ENCODE data around the gene MDGA2. TPM values are rescaled to one million over a fixed set of nuclear protein-coding genes. Genes with fewer than 3 reads are reported as not detected.

Gene MDGA2
- total RNA-seq, 1 donor from 2014 or later: not detected

DNA sequence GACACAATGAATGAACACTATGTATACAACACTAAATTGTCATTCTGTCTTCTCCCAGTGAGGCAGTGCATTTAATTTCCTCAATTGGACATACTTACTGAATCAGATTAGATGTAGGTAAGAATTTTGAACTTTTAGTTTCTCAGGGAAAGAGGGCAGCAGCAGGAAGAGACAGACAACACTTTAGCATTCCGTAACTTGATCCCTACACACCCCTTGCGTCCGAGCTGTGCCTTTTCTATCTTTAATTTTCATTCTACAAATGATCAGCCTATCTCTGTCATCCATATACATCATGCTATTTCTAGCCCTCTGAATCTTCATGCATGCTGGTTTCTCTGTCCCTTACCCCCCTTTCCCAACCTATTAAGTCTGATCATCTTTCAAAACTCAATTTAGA is 665.8 kb downstream of the MDGA2 start:
- intact Hi-C loops (cut with micrococcal nuclease): no loop called here
- ATAC-seq (ENCODE audit: low read depth) (no peak), DNase-seq (no peak)
- CTCF ChIA-PET: no interaction called here
- Mint-ChIP-seq H3K36me3 (ENCODE audit: low read depth) (no peaks in the 10 kb centered on the region), H3K9me3 (no peaks in the 10 kb centered on the region), H3K4me3 (no peak overlapping the region), H3K4me1 (no peaks in the 10 kb centered on the region), H3K27me3 (no peaks in the 10 kb centered on the region), H3K27ac (no peak overlapping the region)
- TF ChIP-seq, protein P1, sequence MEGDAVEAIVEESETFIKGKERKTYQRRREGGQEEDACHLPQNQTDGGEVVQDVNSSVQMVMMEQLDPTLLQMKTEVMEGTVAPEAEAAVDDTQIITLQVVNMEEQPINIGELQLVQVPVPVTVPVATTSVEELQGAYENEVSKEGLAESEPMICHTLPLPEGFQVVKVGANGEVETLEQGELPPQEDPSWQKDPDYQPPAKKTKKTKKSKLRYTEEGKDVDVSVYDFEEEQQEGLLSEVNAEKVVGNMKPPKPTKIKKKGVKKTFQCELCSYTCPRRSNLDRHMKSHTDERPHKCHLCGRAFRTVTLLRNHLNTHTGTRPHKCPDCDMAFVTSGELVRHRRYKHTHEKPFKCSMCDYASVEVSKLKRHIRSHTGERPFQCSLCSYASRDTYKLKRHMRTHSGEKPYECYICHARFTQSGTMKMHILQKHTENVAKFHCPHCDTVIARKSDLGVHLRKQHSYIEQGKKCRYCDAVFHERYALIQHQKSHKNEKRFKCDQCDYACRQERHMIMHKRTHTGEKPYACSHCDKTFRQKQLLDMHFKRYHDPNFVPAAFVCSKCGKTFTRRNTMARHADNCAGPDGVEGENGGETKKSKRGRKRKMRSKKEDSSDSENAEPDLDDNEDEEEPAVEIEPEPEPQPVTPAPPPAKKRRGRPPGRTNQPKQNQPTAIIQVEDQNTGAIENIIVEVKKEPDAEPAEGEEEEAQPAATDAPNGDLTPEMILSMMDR (IDR thresholded peaks at IDR 0.05): no peak
- POLR2A ChIA-PET: no interaction called here

DNA sequence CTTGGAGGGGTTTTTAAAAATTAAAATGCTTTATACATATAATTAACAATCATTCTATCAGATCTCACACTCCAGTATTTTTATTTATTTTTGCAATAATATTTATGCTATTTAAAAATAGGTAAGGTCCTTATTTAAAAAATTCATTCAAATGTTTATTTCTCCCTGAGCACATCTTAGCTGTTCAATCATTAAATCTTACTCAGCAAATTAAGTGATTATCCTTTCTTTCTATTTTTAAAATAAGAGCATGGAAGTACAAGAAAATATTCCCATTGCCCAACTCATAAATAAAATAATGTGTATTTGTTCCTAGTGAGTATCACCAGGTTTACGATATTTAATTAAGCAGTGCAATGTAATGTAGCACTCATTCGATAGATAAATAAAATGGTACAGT is 666.7 kb downstream of the MDGA2 start:
- CTCF ChIA-PET: no interaction called here
- H3K27me3 Mint-ChIP-seq: no peaks in the 10 kb centered on the region
- no peaks in the 10 kb centered on the region for H3K4me1 Mint-ChIP-seq
- no peaks in the 10 kb centered on the region for H3K9me3 Mint-ChIP-seq
- no peaks in the 10 kb centered on the region for H3K36me3 Mint-ChIP-seq (ENCODE audit: low read depth)
- TF ChIP-seq, protein P1 (IDR thresholded peaks at IDR 0.05): no peak
- POLR2A ChIA-PET: no interaction called here
- no peak overlapping the region for H3K4me3 Mint-ChIP-seq
- H3K27ac Mint-ChIP-seq: no peak overlapping the region
- no peak for DNase-seq
- no peak for ATAC-seq (ENCODE audit: low read depth)
- intact Hi-C loops (cut with micrococcal nuclease): no loop called here

DNA sequence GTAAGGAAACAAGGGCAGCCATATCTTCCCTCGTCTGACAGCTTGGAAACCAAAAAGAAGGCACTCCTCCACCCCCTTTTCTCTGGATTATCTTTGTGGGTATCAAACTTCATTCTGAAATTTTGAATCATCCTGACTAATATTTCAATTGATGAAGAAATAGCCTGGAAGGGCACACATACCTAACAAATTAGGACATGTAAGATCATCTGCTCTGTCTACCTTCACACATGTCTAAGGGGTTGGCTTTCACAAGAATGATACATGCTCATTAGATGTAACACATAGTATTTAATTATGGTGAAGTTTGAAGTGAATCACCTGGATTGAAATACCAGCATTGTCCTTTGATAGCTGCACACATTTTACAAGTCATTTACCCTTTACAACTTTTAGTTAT is 675.7 kb downstream of the MDGA2 start:
- TF ChIP-seq, protein P1 (IDR thresholded peaks at IDR 0.05): no peak
- no peak for DNase-seq
- H3K36me3 Mint-ChIP-seq (ENCODE audit: low read depth): no peaks in the 10 kb centered on the region
- no peak for ATAC-seq (ENCODE audit: low read depth)
- H3K9me3 Mint-ChIP-seq: no peaks in the 10 kb centered on the region
- no peak overlapping the region for H3K27ac Mint-ChIP-seq
- no peaks in the 10 kb centered on the region for H3K4me1 Mint-ChIP-seq
- H3K27me3 Mint-ChIP-seq: no peaks in the 10 kb centered on the region
- CTCF ChIA-PET: no interaction called here
- POLR2A ChIA-PET: no interaction called here
- intact Hi-C loops (cut with micrococcal nuclease): no loop called here
- H3K4me3 Mint-ChIP-seq: no peak overlapping the region

DNA sequence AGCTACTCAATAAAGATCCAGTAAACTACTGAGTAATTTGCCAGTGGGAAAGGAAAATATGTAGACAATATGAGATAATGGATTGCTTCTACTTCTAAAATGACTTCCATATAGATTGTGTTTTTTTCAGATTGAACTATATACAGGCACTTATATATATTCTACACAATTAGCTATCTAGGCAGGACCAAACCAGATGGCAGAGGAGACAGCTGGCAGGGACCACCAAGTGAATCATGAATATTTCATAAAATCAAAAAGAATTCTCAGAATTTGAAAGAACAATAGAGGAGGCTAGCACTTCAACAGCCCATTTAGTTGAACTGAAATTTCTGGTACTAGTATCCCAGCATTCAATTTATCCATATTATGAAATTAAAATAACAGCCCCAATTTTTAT is 685.8 kb downstream of the MDGA2 start:
- Mint-ChIP-seq H3K36me3 (ENCODE audit: low read depth) (no peaks in the 10 kb centered on the region), H3K4me3 (no peak overlapping the region), H3K9me3 (no peaks in the 10 kb centered on the region), H3K4me1 (no peaks in the 10 kb centered on the region), H3K27ac (no peak overlapping the region), H3K27me3 (no peaks in the 10 kb centered on the region)
- POLR2A ChIA-PET: no interaction called here
- DNase-seq (no peak), ATAC-seq (ENCODE audit: low read depth) (no peak)
- CTCF ChIA-PET: no interaction called here
- intact Hi-C loops (cut with micrococcal nuclease): no loop called here
- TF ChIP-seq, protein P1 (IDR thresholded peaks at IDR 0.05): no peak

DNA sequence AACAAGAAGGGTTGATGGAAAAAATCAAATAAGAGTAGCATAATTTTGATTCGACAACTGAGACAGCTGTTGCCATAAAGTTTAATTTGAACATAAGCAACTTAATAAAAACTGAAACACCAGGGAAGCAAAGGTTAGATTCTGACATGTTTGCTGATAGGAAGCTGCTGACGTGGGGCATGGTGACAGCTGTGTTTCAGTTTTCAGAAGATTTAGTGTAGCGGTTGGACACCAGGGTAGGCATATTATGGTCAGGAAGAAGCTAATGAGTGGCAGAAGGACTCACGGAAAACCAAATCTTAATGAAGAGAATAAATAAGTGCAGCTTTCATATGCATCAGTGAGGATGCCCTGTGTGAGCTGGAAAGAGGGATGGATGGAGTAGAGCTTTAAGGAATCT is 687.1 kb downstream of the MDGA2 start:
- H3K4me3 Mint-ChIP-seq: no peak overlapping the region
- CTCF ChIA-PET: no interaction called here
- no peaks in the 10 kb centered on the region for H3K9me3 Mint-ChIP-seq
- no peak overlapping the region for H3K27ac Mint-ChIP-seq
- H3K36me3 Mint-ChIP-seq (ENCODE audit: low read depth): no peaks in the 10 kb centered on the region
- DNase-seq (no peak), ATAC-seq (ENCODE audit: low read depth) (no peak)
- intact Hi-C loops (cut with micrococcal nuclease): no loop called here
- TF ChIP-seq, protein P1 (IDR thresholded peaks at IDR 0.05): no peak
- H3K27me3 Mint-ChIP-seq: no peaks in the 10 kb centered on the region
- POLR2A ChIA-PET: no interaction called here
- H3K4me1 Mint-ChIP-seq: no peaks in the 10 kb centered on the region

Measured in activated B cell treated with CpG ODN at 0.5 μM for 24 hours (primary cell).